HepG2 (cell line): ENCODE results near the gene DNAJB2. TPM values are rescaled to one million over a fixed set of nuclear protein-coding genes. Genes with fewer than 3 reads are reported as not detected.

ENCODE experiments used
- ATAC-seq: fragments of 200-7000 bp; cut with Tn5 transposase; 3 replicates; pipeline ENCODE4 v1.9.1; 2020; ENCODE audit warnings: mild to moderate bottlenecking, moderate library complexity
- BruUV-seq: library from RNA; stranded (reverse); fragments of 400-500 nt; replicated peaks from 2 replicates; lab custom pipeline; 2021; lab: Mats Ljungman, UMichigan
- CTCF ChIA-PET: fragments of 300-600 bp; formaldehyde crosslinking; extraction: SDS; loops from one replicate; lab custom pipeline; 2021; ENCODE audit warnings: low total read pairs, inconsistent platforms, low intra/inter-chr PET ratio; lab: Yijun Ruan, JAX
- POLR2A ChIA-PET: fragments of 350-600 bp; sonication (Branson Sonifier 250); formaldehyde crosslinking; loops from one replicate; lab custom pipeline; 2020; ENCODE audit warnings: antibody characterized with exemption, inconsistent platforms; lab: Yijun Ruan, JAX
- DNase-seq: peaks from one replicate; pipeline ENCODE4 v3.0.0-alpha.2; 2015; ENCODE audit warnings: low spot score
- FAIRE-seq: peaks from 3 replicates; lab custom pipeline; 2011; peaks lifted over from hg19 to GRCh38; lab: Jason Lieb, UNC
- H2AFZ ChIP-seq: one replicate; pipeline ENCODE4 v1.6.1; 2011; ENCODE audit warnings: low read length, inconsistent platforms
- H3K27ac ChIP-seq: fragments of 300-600 bp; 3 replicates; pipeline ENCODE4 v1.8.0; 2011; ENCODE audit warnings: mixed run types, mild to moderate bottlenecking, mixed read lengths, low read length, inconsistent platforms; ENCODE audit not compliant: insufficient read depth; ENCODE audit errors: extremely low read length
- H3K27me3 ChIP-seq, 2 experiments: fragments of 200-600 bp in 1 of 2; 2 replicates in 1 of 2; 3 replicates in 1 of 2; pipeline versions ENCODE4 v1.6.0 to v1.8.0; 2011; ENCODE audit warnings: low read length in 2 of 2, mild to moderate bottlenecking in 2 of 2, moderate library complexity in 2 of 2, inconsistent platforms in 1 of 2; ENCODE audit not compliant: insufficient read depth in 2 of 2, control insufficient read depth in 1 of 2
- H3K36me3 ChIP-seq, 2 experiments: fragments of 200-600 bp in 1 of 2; replicated peaks in 1 of 2; 2 replicates in 1 of 2; 3 replicates in 1 of 2; pipeline versions ENCODE4 v1.5.1 to v1.8.0; 2011; ENCODE audit warnings: low read length in 2 of 2, inconsistent platforms in 1 of 2; ENCODE audit not compliant: insufficient read depth in 2 of 2, control insufficient read depth in 1 of 2
- H3K4me1 ChIP-seq: 2 replicates; pipeline ENCODE4 v1.5.1; 2012; ENCODE audit warnings: low read length, inconsistent platforms; ENCODE audit not compliant: insufficient read depth
- H3K4me2 ChIP-seq: 2 replicates; pipeline ENCODE4 v1.6.0; 2011; ENCODE audit warnings: low read depth, low read length, inconsistent platforms
- H3K4me3 ChIP-seq, 3 experiments: fragments of 200-600 bp in 1 of 3; sonication (generic), shearing (Covaris generic) in 1 of 3; replicated peaks in 1 of 3; 2 replicates each; pipeline ENCODE4 v1.5.1; 2011 to 2016; ENCODE audit warnings: low read length in 3 of 3, inconsistent platforms in 2 of 3, low read depth in 2 of 3, mild to moderate bottlenecking in 2 of 3, control low read depth in 1 of 3, mixed read lengths in 1 of 3; ENCODE audit not compliant: insufficient read depth in 1 of 3
- H3K79me2 ChIP-seq: one replicate; pipeline ENCODE4 v1.6.1; 2011; ENCODE audit warnings: low read length, inconsistent platforms; ENCODE audit not compliant: insufficient read depth
- H3K9ac ChIP-seq: 2 replicates; pipeline ENCODE4 v1.6.0; 2011; ENCODE audit warnings: mild to moderate bottlenecking, low read depth, low read length, inconsistent platforms; ENCODE audit not compliant: insufficient read depth
- H3K9me3 ChIP-seq: 2 replicates; pipeline ENCODE4 v1.5.1; 2012; ENCODE audit warnings: mild to moderate bottlenecking, low read length
- H4K20me1 ChIP-seq: 2 replicates; pipeline ENCODE4 v1.6.0; 2011; ENCODE audit warnings: inconsistent platforms, mild to moderate bottlenecking, low read length, moderate library complexity; ENCODE audit not compliant: insufficient read depth
- ARNT ChIP-seq: fragments of 450-650 bp; IDR thresholded peaks from 2 replicates; pipeline ENCODE4 v1.6.1; 2017
- BRD4 ChIP-seq: sonication (generic); formaldehyde crosslinking; IDR thresholded peaks from 2 replicates; pipeline ENCODE4 v1.4.0; 2020; ENCODE audit warnings: missing genetic modification reagents
- DDIT3 ChIP-seq: sonication (generic); formaldehyde crosslinking; IDR thresholded peaks from 2 replicates; pipeline ENCODE4 v1.4.0; 2020; ENCODE audit warnings: mild to moderate bottlenecking, missing genetic modification reagents
- HDAC1 ChIP-seq: sonication (generic); formaldehyde crosslinking; IDR thresholded peaks from 2 replicates; pipeline ENCODE4 v1.5.1; 2020; ENCODE audit warnings: mild to moderate bottlenecking, missing genetic modification reagents
- KAT7 ChIP-seq: IDR thresholded peaks from 2 replicates; pipeline ENCODE4 v1.6.1; 2018; ENCODE audit warnings: borderline replicate concordance, missing compliant biosample characterization
- NR3C1 ChIP-seq: sonication (generic); formaldehyde crosslinking; IDR thresholded peaks from 2 replicates; pipeline ENCODE4 v1.4.0; 2020; ENCODE audit warnings: missing genetic modification reagents
- REL ChIP-seq: sonication (generic); formaldehyde crosslinking; conservative IDR thresholded peaks from 2 replicates; pipeline ENCODE4 v1.8.0; 2022; ENCODE audit warnings: mild to moderate bottlenecking, missing genetic modification reagents, moderate library complexity
- ZFP1 ChIP-seq: IDR thresholded peaks from 2 replicates; pipeline ENCODE4 v1.6.1; 2016
- ZNF407 ChIP-seq: sonication (generic); formaldehyde crosslinking; IDR thresholded peaks from one replicate; pipeline ENCODE4 v1.5.1; 2020; ENCODE audit warnings: mild to moderate bottlenecking, missing genetic modification reagents; ENCODE audit errors: not compliant biosample characterization
- ZNF547 ChIP-seq: sonication (generic); formaldehyde crosslinking; IDR thresholded peaks from 2 replicates; pipeline ENCODE4 v1.5.1; 2020; ENCODE audit warnings: mild to moderate bottlenecking, missing genetic modification reagents
- ZNF552 ChIP-seq: sonication (generic); formaldehyde crosslinking; IDR thresholded peaks from 2 replicates; pipeline ENCODE4 v1.9.0; 2022; ENCODE audit warnings: missing genetic modification reagents, mild to moderate bottlenecking, borderline replicate concordance
- ZNF672 ChIP-seq: sonication (generic); formaldehyde crosslinking; IDR thresholded peaks from 2 replicates; pipeline ENCODE4 v1.8.1; 2022; ENCODE audit warnings: missing genetic modification reagents
- WGBS: methylation state at CpG from one replicate; pipeline ENCODE4 v1.1.6; 2017; ENCODE audit warnings: low lambda C conversion rate; 5-methylcytosine and 5-hydroxymethylcytosine counted together
- in situ Hi-C: cut with HindIII; loops from 2 replicates; pipeline ENCODE4 v1.10.0; 2017; ENCODE audit warnings: low pct_unique_long_range_greater_than_20kb; ENCODE audit not compliant: extremely low pct_ligation_motif_present
- intact Hi-C: fragments of 100-400 bp; cut with micrococcal nuclease; formaldehyde crosslinking; loops from one replicate; pipeline ENCODE4 v1.10.0; 2022; ENCODE audit not compliant: unreplicated experiment
- polyA plus RNA-seq, 8 experiments: library from polyadenylated mRNA; depleted of rRNA in 3 of 8; stranded (reverse) in 7 of 8; unstranded in 1 of 8; fragments of >200 nt; fragmentation: Illumina TruSeq in 4 of 8; extraction: Trizol in 4 of 8; gene quantifications; 2 replicates each; pipeline versions ENCODE4 v1.2.1 to v1.2.3, GENCODE V29; 2011 to 2016; ENCODE audit warnings: low read depth in 4 of 8, missing spikeins in 1 of 8, mixed read lengths in 1 of 8; ENCODE audit not compliant: insufficient read depth in 1 of 8
- total RNA-seq, 5 experiments: library from RNA; depleted of rRNA; stranded (reverse); fragments of >200 nt; fragmentation: Illumina TruSeq; extraction: Trizol; gene quantifications; 2 replicates each; pipeline ENCODE4 v1.2.3, GENCODE V29; 2016; ENCODE audit warnings: low read depth in 1 of 5
- TF ChIP-seq, protein P1 (sequence below): sonication (generic); formaldehyde crosslinking; IDR thresholded peaks from 2 replicates; pipeline ENCODE4 v1.4.0; 2020; ENCODE audit warnings: missing genetic modification reagents, borderline replicate concordance

DNAJB2 gene
- total and polyA plus RNA-seq, 2 of the 13 experiments (the other 11 are each of a cell fraction or from before 2014, with no cell fraction given) = 21.3 to 31.1 TPM

DNA sequence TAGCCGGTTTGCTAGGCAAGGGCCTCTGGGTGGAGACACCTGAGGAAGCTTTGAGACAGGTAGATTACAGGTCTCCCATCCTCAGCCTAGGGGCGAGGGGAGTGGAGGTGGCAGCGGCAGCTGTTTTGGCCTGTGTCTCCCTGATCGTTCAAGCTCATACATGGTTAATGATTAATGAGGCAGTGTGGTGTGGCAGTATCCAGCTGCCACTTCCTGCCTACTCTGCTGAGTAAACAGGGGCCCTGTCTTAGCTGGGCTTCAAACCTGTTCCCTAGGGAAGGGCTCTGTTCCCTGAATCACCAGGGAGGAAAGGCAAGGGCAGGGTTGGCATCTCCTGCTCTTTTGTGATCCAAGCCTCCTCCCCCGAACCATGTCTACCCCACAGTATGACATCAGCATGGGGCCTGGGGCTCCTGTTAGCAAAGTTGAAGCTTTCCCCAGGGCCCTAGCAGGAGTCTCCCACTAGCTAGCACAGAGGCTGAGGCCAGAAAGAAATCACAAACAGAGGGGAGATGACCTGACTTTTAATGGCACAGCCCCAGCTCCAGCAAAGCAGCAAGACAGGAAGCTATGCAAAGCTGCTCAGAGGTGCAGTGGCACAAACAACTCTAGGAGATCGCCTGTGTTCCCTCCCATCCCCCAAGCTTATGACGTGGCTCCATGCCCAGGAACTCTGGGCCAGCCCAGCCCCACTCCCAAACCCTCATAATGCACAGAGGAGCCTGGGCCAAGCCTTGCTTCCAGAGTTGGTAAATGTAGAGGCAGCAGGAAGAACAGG is 29.8 kb upstream of the DNAJB2 start:
- ATAC-seq (peak; percentile 85), DNase-seq (peak; percentile 96), FAIRE-seq (peak; percentile 100)
- WGBS = 2% methylated on average over 6 of the region's 7 CpGs
- Histone ChIP-seq H3K9ac (peak overlapping the region; percentile 80), H4K20me1 (no peaks in the 10 kb centered on the region), H3K4me2 (peak overlapping the region; percentile 94), H3K9me3 (no peaks in the 10 kb centered on the region), H2AFZ (no peak overlapping the region), H3K4me3 (peak overlapping the region; percentile 24 to 61 (median 25)), H3K27me3 (peaks cover 0 to 11% of the 10 kb centered on the region in 2 experiments; a peak in 3 of 5 replicates), H3K79me2 (peaks cover 14% of the 10 kb centered on the region), H3K36me3 (peaks cover 1 to 13% of the 10 kb centered on the region in 2 experiments; a peak in 4 of 5 replicates), H3K4me1 (peaks cover 82% of the 10 kb centered on the region), H3K27ac (peak overlapping the region; percentile 91)
- no TSS peak for BruUV-seq
- ChIA-PET CTCF (interaction anchor here (1.6 kb wide), 1 partner anchor 45 kb away, joined by 5 read pairs; no protein-coding TSS in a partner anchor), POLR2A (interaction anchor here (0.6 to 5.7 kb wide), 34 partner anchors 9 to 467 kb away, joined by 3 to 73 read pairs (median 5); partner anchors contain the start of genes ABCB6, ANKZF1, ATG9A and CNPPD1)
- intact Hi-C loops = loop anchor here (1.0 to 2.0 kb wide), 2 partner anchors 30 to 45 kb away; partner anchors contain the start of gene DNAJB2
- in situ Hi-C loops = no loop called here
- TF ChIP-seq ZNF407 (CRISPR knock-in tag) = no peak
- no peak for TF ChIP-seq DDIT3
- TF ChIP-seq ARNT = no peak
- TF ChIP-seq REL (CRISPR knock-in tag) = no peak
- peak; percentile 63; the same call in 1 of the 2 replicates for TF ChIP-seq ZNF547 (CRISPR knock-in tag)
- TF ChIP-seq ZFP1 = 0 out of 2 replicates have a peak, but pooled peaks have one; percentile 43
- TF ChIP-seq, protein P1, sequence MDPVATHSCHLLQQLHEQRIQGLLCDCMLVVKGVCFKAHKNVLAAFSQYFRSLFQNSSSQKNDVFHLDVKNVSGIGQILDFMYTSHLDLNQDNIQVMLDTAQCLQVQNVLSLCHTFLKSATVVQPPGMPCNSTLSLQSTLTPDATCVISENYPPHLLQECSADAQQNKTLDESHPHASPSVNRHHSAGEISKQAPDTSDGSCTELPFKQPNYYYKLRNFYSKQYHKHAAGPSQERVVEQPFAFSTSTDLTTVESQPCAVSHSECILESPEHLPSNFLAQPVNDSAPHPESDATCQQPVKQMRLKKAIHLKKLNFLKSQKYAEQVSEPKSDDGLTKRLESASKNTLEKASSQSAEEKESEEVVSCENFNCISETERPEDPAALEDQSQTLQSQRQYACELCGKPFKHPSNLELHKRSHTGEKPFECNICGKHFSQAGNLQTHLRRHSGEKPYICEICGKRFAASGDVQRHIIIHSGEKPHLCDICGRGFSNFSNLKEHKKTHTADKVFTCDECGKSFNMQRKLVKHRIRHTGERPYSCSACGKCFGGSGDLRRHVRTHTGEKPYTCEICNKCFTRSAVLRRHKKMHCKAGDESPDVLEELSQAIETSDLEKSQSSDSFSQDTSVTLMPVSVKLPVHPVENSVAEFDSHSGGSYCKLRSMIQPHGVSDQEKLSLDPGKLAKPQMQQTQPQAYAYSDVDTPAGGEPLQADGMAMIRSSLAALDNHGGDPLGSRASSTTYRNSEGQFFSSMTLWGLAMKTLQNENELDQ = no peak
- no peak for TF ChIP-seq NR3C1 (CRISPR knock-in tag)
- TF ChIP-seq ZNF552 = no peak
- TF ChIP-seq HDAC1 (CRISPR knock-in tag) = peak; percentile 86
- TF ChIP-seq KAT7 (CRISPR knock-in tag) = no peak; the same call in 1 of the 2 replicates
- no peak for TF ChIP-seq ZNF672
- peak; percentile 33; the same call in 1 of the 2 replicates for TF ChIP-seq BRD4 (CRISPR knock-in tag)
